Measurements from ENCODE around the gene SCMH1.

DNA sequence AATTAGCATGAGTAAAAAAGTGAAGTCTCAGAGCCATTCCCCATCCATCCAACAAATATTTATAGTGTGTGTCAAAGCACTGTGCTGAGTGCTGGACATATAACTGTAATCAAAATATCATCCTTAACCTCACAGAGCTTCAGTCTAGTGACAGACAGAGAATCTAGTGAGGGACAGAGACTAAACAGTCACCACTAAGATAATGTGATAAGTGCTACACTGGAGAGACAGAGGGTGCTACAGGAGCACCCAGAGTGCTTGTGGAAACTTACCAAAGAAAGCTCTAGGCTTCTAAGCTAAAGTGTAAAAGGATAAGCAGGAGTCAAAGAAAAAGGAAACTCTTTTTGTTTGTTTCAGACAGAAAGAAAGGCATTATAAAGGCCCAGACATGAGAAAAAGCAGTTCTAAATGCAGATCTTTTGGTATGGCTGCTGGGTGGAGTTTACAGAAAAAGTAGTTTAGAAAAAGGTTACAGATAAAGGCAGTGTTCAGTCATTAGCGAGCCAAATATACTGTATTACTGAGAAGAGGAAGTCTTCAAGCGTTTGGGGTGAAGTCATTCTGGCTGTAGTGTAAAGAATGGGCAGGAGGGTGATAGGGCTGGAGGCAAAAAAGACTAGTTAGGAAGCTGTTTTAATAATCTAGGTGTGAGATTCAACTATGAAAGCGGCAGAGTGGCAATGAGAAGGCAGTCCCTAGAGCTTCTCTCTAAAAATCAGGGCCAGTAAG is 83.8 kb downstream of the SCMH1 start:
- TF ChIP-seq, protein P1, sequence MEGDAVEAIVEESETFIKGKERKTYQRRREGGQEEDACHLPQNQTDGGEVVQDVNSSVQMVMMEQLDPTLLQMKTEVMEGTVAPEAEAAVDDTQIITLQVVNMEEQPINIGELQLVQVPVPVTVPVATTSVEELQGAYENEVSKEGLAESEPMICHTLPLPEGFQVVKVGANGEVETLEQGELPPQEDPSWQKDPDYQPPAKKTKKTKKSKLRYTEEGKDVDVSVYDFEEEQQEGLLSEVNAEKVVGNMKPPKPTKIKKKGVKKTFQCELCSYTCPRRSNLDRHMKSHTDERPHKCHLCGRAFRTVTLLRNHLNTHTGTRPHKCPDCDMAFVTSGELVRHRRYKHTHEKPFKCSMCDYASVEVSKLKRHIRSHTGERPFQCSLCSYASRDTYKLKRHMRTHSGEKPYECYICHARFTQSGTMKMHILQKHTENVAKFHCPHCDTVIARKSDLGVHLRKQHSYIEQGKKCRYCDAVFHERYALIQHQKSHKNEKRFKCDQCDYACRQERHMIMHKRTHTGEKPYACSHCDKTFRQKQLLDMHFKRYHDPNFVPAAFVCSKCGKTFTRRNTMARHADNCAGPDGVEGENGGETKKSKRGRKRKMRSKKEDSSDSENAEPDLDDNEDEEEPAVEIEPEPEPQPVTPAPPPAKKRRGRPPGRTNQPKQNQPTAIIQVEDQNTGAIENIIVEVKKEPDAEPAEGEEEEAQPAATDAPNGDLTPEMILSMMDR (IDR thresholded peaks at IDR 0.05; ENCODE audit: extremely low read depth in 1 of 2, insufficient read depth in 1 of 2, low read depth in 1 of 2, low read length in 2 of 2): no peak
- TF ChIP-seq EZH2 (IDR thresholded peaks at IDR 0.05; ENCODE audit: borderline replicate concordance, low read depth, low read length, severe bottlenecking) (no peak), POLR2AphosphoS5 (IDR thresholded peaks at IDR 0.05; ENCODE audit: insufficient read depth, low read depth, low read length) (no peak), JUN (IDR thresholded peaks at IDR 0.05; ENCODE audit: borderline replicate concordance, insufficient read depth, insufficient read length, low read depth) (no peak), MYC (IDR thresholded peaks at IDR 0.05; ENCODE audit: low read depth, low read length) (no peak), POLR2A (IDR thresholded peaks at IDR 0.05; ENCODE audit: low read depth, low read length) (no peak), GATA2 (IDR thresholded peaks at IDR 0.05; ENCODE audit: insufficient read depth, insufficient read length, low read depth, low read length) (no peak), FOS (IDR thresholded peaks at IDR 0.05; ENCODE audit: borderline replicate concordance, insufficient read depth, low read length) (no peak)
- TF ChIP-seq, protein P2, sequence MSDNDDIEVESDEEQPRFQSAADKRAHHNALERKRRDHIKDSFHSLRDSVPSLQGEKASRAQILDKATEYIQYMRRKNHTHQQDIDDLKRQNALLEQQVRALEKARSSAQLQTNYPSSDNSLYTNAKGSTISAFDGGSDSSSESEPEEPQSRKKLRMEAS (IDR thresholded peaks at IDR 0.05; ENCODE audit: insufficient read depth, insufficient read length): no peak

All from endothelial cell of umbilical vein (primary cell).